Left lung (tissue), 10 donors: ENCODE data around the gene CFAP58. TPM values are rescaled to one million over a fixed set of nuclear protein-coding genes. Genes with fewer than 3 reads are reported as not detected.
A peak's percentile ranks its signal among the peaks of the same experiment; 100 is the strongest.

Experiments
- ATAC-seq: fragments of 200-7000 bp; cut with Tn5 transposase; one replicate; pipeline ENCODE4 v1.9.1; 2020; ENCODE audit warnings: moderate library complexity
- DNase-seq, 4 donors: peaks; one replicate each; pipeline ENCODE4 v3.0.0-alpha.2; 2013 to 2020
- H3K27ac ChIP-seq, 2 donors: fragments of 200-600 bp; sonication (generic) in 1 of 2; one replicate each; pipeline versions ENCODE4 v1.5.0 to v1.8.0; 2020 to 2021
- H3K27me3 ChIP-seq, 2 donors: fragments of 200-600 bp; sonication (generic) in 1 of 2; one replicate each; pipeline versions ENCODE4 v1.5.0 to v1.8.0; 2020 to 2021
- H3K36me3 ChIP-seq, 2 donors: fragments of 200-600 bp; sonication (generic) in 1 of 2; one replicate each; pipeline versions ENCODE4 v1.5.0 to v1.8.0; 2020 to 2021
- H3K4me1 ChIP-seq, 2 donors: fragments of 200-600 bp; one replicate each; pipeline ENCODE4 v1.8.0; 2021
- H3K4me3 ChIP-seq, 2 donors: fragments of 200-600 bp; sonication (generic) in 1 of 2; one replicate each; pipeline versions ENCODE4 v1.5.0 to v1.8.0; 2020 to 2021; ENCODE audit warnings: mild to moderate bottlenecking in 1 of 2
- H3K9me3 ChIP-seq, 2 donors: fragments of 200-600 bp; sonication (generic) in 1 of 2; one replicate each; pipeline versions ENCODE4 v1.5.0 to v1.8.0; 2020 to 2021
- CTCF ChIP-seq, 2 donors: fragments of 200-600 bp; sonication (generic) in 1 of 2; IDR thresholded peaks; one replicate each; pipeline versions ENCODE4 v1.5.0 to v1.8.0; 2021; ENCODE audit warnings: antibody characterized with exemption in 2 of 2
- intact Hi-C, 2 donors: fragments of 100-400 bp; cut with DNase I; formaldehyde crosslinking; loops; one replicate each; pipeline versions ENCODE4 v1.11.2 to v1.14.2; 2022
- polyA plus RNA-seq, 6 donors: library from polyadenylated mRNA; unstranded; fragments of 120-200 nt; gene quantifications; one replicate each; pipeline ENCODE4 v1.2.1, GENCODE V29; 2013; ENCODE audit not compliant: insufficient read length in 6 of 6
- total RNA-seq, 2 donors: library from RNA; stranded (reverse); fragmentation: NEBNext Ultra II Directional; extraction: Animal tissue kit (Norgen Biotek cat#: 25700); gene quantifications; one replicate each; pipeline ENCODE4 v1.2.1, GENCODE V29; 2021
- donor health status: DM: no; HTN: yes; CAD: no.
- donor health status: DM: no; HTN: no; CAD: no.

The CFAP58 gene
- total and polyA plus RNA-seq, 8 donors: 0.29 to 2.2 (median 1.6) TPM

- Histone ChIP-seq H3K4me1 (no peaks in the 10 kb centered on the region), H3K27me3 (no peaks in the 10 kb centered on the region), H3K4me3 (no peak overlapping the region), H3K27ac (no peak overlapping the region), H3K9me3 (no peaks in the 10 kb centered on the region), H3K36me3 (no peaks in the 10 kb centered on the region)
- no peak for TF ChIP-seq CTCF (IDR thresholded peaks at IDR 0.05)
- ATAC-seq (no peak), DNase-seq (no peak)
- intact Hi-C loops: no loop called here
Observed at GRCh38 chr10:104380336-104380735, 26.7 kb downstream of the CFAP58 start.

GRCh38 chr10:104387130-104387888, 33.7 kb downstream of the CFAP58 start:
- ATAC-seq (no peak), DNase-seq (no peak)
- H3K4me1 ChIP-seq: peaks cover 0 to 7% of the 10 kb centered on the region in 2 donors
- H3K9me3 ChIP-seq: no peaks in the 10 kb centered on the region
- H3K27ac ChIP-seq: no peak overlapping the region
- intact Hi-C loops: no loop called here
- no peaks in the 10 kb centered on the region for H3K27me3 ChIP-seq
- no peaks in the 10 kb centered on the region for H3K36me3 ChIP-seq
- TF ChIP-seq CTCF (IDR thresholded peaks at IDR 0.05): no peak
- H3K4me3 ChIP-seq: no peak overlapping the region

GRCh38 chr10:104388830-104389229, 35.2 kb downstream of the CFAP58 start:
- no peak for DNase-seq
- H3K4me1 ChIP-seq: peaks cover 0 to 7% of the 10 kb centered on the region in 2 donors
- H3K4me3 ChIP-seq: no peak overlapping the region
- no peak overlapping the region for H3K27ac ChIP-seq
- no peaks in the 10 kb centered on the region for H3K27me3 ChIP-seq
- no peak for TF ChIP-seq CTCF (IDR thresholded peaks at IDR 0.05)
- no peaks in the 10 kb centered on the region for H3K9me3 ChIP-seq
- no peak for ATAC-seq
- no peaks in the 10 kb centered on the region for H3K36me3 ChIP-seq
- intact Hi-C loops: no loop called here

DNA sequence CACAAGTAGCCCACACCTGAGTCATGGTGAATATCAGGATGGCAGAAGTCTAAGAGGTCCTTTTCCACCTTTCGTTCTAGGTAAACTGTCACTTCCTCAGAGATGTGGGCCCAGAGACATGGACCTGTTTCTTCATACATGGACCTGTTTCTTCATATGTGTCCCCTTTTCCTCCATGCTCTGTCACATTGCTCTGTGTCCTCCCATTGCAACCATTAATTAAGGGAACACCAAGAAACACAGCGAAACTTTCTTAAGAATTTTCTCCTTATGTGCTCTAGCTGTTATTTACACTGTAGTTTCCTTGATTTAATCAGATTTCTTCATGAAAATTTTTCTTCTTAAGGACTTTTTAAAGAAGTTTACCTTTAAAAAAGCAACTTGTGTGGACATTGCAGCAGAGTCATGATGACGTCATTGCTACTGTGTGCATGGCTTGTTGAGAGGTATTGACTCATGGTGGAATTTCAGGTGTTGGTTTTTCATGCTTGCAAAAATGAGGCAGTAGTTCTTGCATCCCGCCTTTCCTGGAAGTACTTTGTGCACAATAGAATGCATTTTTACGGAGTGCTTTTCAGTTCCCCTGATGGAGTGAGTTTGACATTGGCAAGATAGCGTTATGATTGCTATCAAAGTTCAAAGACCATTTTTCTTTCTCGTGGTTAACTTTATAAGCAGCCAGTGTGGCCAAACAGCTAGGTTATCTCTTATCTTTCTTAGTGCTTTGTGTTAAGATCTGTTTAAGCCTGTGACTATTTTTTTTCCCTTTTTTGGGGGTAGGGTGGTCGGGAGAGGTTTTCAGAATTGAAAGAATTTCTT, 37.7 kb downstream of the CFAP58 start:
- Histone ChIP-seq H3K9me3 (no peaks in the 10 kb centered on the region), H3K4me1 (peaks cover 0 to 7% of the 10 kb centered on the region in 2 donors), H3K27ac (peak overlapping the region in 1 of 2 donors; percentile 42), H3K27me3 (no peaks in the 10 kb centered on the region), H3K36me3 (no peaks in the 10 kb centered on the region), H3K4me3 (no peak overlapping the region)
- DNase-seq: peak in 2 of 4 donors; percentile 15 to 74
- intact Hi-C loops: no loop called here
- no peak for TF ChIP-seq CTCF (IDR thresholded peaks at IDR 0.05)
- ATAC-seq: peak; percentile 83

- peaks cover 0 to 7% of the 10 kb centered on the region in 2 donors for H3K4me1 ChIP-seq
- H3K27me3 ChIP-seq: no peaks in the 10 kb centered on the region
- H3K9me3 ChIP-seq: no peaks in the 10 kb centered on the region
- DNase-seq: no peak
- ATAC-seq: no peak
- no peak overlapping the region for H3K4me3 ChIP-seq
- intact Hi-C loops: no loop called here
- H3K36me3 ChIP-seq: no peaks in the 10 kb centered on the region
- TF ChIP-seq CTCF (IDR thresholded peaks at IDR 0.05): no peak
- peak overlapping the region in 1 of 2 donors; percentile 42 for H3K27ac ChIP-seq
Observed at GRCh38 chr10:104391969-104392296, 38.3 kb downstream of the CFAP58 start.
